Measurements from ENCODE around the gene SNHG17.
A peak's percentile ranks its signal among the peaks of the same experiment; 100 is the strongest.
"Not testable (repeated sequence)": the region's sequence is repeated elsewhere in the genome, so short reads cannot be mapped to it uniquely, and the experiment has no call there.

Gene SNHG17

GRCh38 chr20:38447251-38447661 is 12.1 kb upstream of the SNHG17 start:
- DNase-seq = no peak

GRCh38 chr20:38446441-38447209 is 11.5 kb upstream of the SNHG17 start:
- DNase-seq = peak; percentile 95

- DNase-seq = no peak
Observed at GRCh38 chr20:38445901-38446425, 10.8 kb upstream of the SNHG17 start.

GRCh38 chr20:38445381-38445796 is 10.3 kb upstream of the SNHG17 start:
- DNase-seq = no peak

- no peak for DNase-seq
Observed at GRCh38 chr20:38441916-38442315, 6.8 kb upstream of the SNHG17 start.

- DNase-seq = not testable (repeated sequence)
Observed at GRCh38 chr20:38441110-38441509, 6.0 kb upstream of the SNHG17 start.

GRCh38 chr20:38437796-38438195 is 2.7 kb upstream of the SNHG17 start:
- DNase-seq = no peak

GRCh38 chr20:38435555-38435939 is 419 bp upstream of the SNHG17 start:
- no peak for DNase-seq

GRCh38 chr20:38434301-38434741 is 807 bp downstream of the SNHG17 start:
- DNase-seq = peak; percentile 46

GRCh38 chr20:38433304-38433972 is 1.7 kb downstream of the SNHG17 start:
- no peak for DNase-seq

- not testable (repeated sequence) for DNase-seq
Observed at GRCh38 chr20:38432870-38433269, 2.3 kb downstream of the SNHG17 start.

- no peak for DNase-seq
Observed at GRCh38 chr20:38432292-38432691, 2.8 kb downstream of the SNHG17 start.

- no peak for DNase-seq
Observed at GRCh38 chr20:38430679-38431325, 4.3 kb downstream of the SNHG17 start.

GRCh38 chr20:38429301-38429700 is 5.8 kb downstream of the SNHG17 start:
- DNase-seq = no peak

- DNase-seq = no peak
Observed at GRCh38 chr20:38428800-38429199, 6.3 kb downstream of the SNHG17 start.

GRCh38 chr20:38427655-38428023 is 7.5 kb downstream of the SNHG17 start:
- no peak for DNase-seq

- no peak for DNase-seq
Observed at GRCh38 chr20:38426006-38426897, 8.9 kb downstream of the SNHG17 start.

- DNase-seq = no peak
Observed at GRCh38 chr20:38424401-38424800, 10.7 kb downstream of the SNHG17 start.

GRCh38 chr20:38423541-38423940 is 11.6 kb downstream of the SNHG17 start:
- no peak for DNase-seq

- no peak for DNase-seq
Observed at GRCh38 chr20:38421915-38422314, 13.2 kb downstream of the SNHG17 start.

- no peak for DNase-seq
Observed at GRCh38 chr20:38420388-38421085, 14.6 kb downstream of the SNHG17 start.

Measured in OCI-M1 (cell line).